GM04503 (cell line): ENCODE results near the gene ENTHD1.
"Not testable (repeated sequence)": the region's sequence is repeated elsewhere in the genome, so short reads cannot be mapped to it uniquely, and the experiment has no call there.

Experiments used
- DNase-seq: peaks from one replicate; pipeline ENCODE4 v3.0.0-alpha.2; 2012; ENCODE audit warnings: low read depth

Gene ENTHD1

GRCh38 chr22:39898997-39899396 lies 5.4 kb upstream of the ENTHD1 start:
- DNase-seq, result no peak

GRCh38 chr22:39897841-39898240 lies 4.3 kb upstream of the ENTHD1 start:
- no peak for DNase-seq

- no peak for DNase-seq
Observed at GRCh38 chr22:39896313-39896996, 2.9 kb upstream of the ENTHD1 start.

GRCh38 chr22:39895682-39896081 lies 2.1 kb upstream of the ENTHD1 start:
- no peak for DNase-seq

GRCh38 chr22:39894554-39895092 lies 1.1 kb upstream of the ENTHD1 start:
- no peak for DNase-seq

GRCh38 chr22:39889924-39890323 lies 3.6 kb downstream of the ENTHD1 start:
- not testable (repeated sequence) for DNase-seq

- no peak for DNase-seq
Observed at GRCh38 chr22:39883057-39883456, 10.5 kb downstream of the ENTHD1 start.

GRCh38 chr22:39880722-39881121 lies 12.8 kb downstream of the ENTHD1 start:
- no peak for DNase-seq

- no peak for DNase-seq
Observed at GRCh38 chr22:39877079-39877845, 16.3 kb downstream of the ENTHD1 start.

GRCh38 chr22:39875176-39875885 lies 18.2 kb downstream of the ENTHD1 start:
- DNase-seq, result not testable (repeated sequence)

GRCh38 chr22:39873965-39874364 lies 19.6 kb downstream of the ENTHD1 start:
- DNase-seq, result no peak

- DNase-seq, result no peak
Observed at GRCh38 chr22:39872548-39872947, 21.0 kb downstream of the ENTHD1 start.

- DNase-seq, result no peak
Observed at GRCh38 chr22:39871008-39871798, 22.4 kb downstream of the ENTHD1 start.

- not testable (repeated sequence) for DNase-seq
Observed at GRCh38 chr22:39869797-39870196, 23.8 kb downstream of the ENTHD1 start.

- no peak for DNase-seq
Observed at GRCh38 chr22:39868741-39869140, 24.8 kb downstream of the ENTHD1 start.

- no peak for DNase-seq
Observed at GRCh38 chr22:39859903-39860588, 33.5 kb downstream of the ENTHD1 start.

GRCh38 chr22:39856588-39856987 lies 37.0 kb downstream of the ENTHD1 start:
- DNase-seq, result no peak

GRCh38 chr22:39852799-39853198 lies 40.8 kb downstream of the ENTHD1 start:
- no peak for DNase-seq

GRCh38 chr22:39851606-39852315 lies 41.8 kb downstream of the ENTHD1 start:
- no peak for DNase-seq

GRCh38 chr22:39847477-39847876 lies 46.1 kb downstream of the ENTHD1 start:
- no peak for DNase-seq

- DNase-seq, result not testable (repeated sequence)
Observed at GRCh38 chr22:39846539-39846938, 47.0 kb downstream of the ENTHD1 start.
